HepG2 (cell line): ENCODE results near the gene SLC4A2. TPM values are rescaled to one million over a fixed set of nuclear protein-coding genes. Genes with fewer than 3 reads are reported as not detected.
A peak's percentile ranks its signal among the peaks of the same experiment; 100 is the strongest.

Experiments
- FOXK1 ChIP-seq: sonication (generic); formaldehyde crosslinking; IDR thresholded peaks from 2 replicates; pipeline ENCODE4 v1.4.0; 2020; ENCODE audit warnings: low read depth, missing genetic modification reagents, borderline replicate concordance
- KLF15 ChIP-seq: sonication (generic); formaldehyde crosslinking; IDR thresholded peaks from 2 replicates; pipeline ENCODE4 v1.8.1; 2023; ENCODE audit warnings: borderline replicate concordance, mild to moderate bottlenecking, inconsistent platforms, missing genetic modification reagents, mixed read lengths
- NFYC ChIP-seq: IDR thresholded peaks from 2 replicates; pipeline ENCODE4 v1.6.1; 2016; ENCODE audit warnings: missing genetic modification reagents, missing compliant biosample characterization
- RARG ChIP-seq: sonication (generic); formaldehyde crosslinking; IDR thresholded peaks from 2 replicates; pipeline ENCODE4 v1.4.0; 2020; ENCODE audit warnings: low read depth, mild to moderate bottlenecking, missing genetic modification reagents
- REL ChIP-seq: sonication (generic); formaldehyde crosslinking; conservative IDR thresholded peaks from 2 replicates; pipeline ENCODE4 v1.8.0; 2022; ENCODE audit warnings: mild to moderate bottlenecking, missing genetic modification reagents, moderate library complexity
- SETDB1 ChIP-seq: sonication (generic); formaldehyde crosslinking; IDR thresholded peaks from 2 replicates; pipeline ENCODE4 v1.5.1; 2020; ENCODE audit warnings: missing genetic modification reagents, mild to moderate bottlenecking, borderline replicate concordance
- SMARCE1 ChIP-seq: fragments of 450-650 bp; IDR thresholded peaks from 2 replicates; pipeline ENCODE4 v1.6.1; 2017; ENCODE audit warnings: borderline replicate concordance
- STAT5B ChIP-seq: sonication (generic); formaldehyde crosslinking; IDR thresholded peaks from 2 replicates; pipeline ENCODE4 v1.4.0; 2020; ENCODE audit warnings: missing genetic modification reagents
- THRA ChIP-seq: sonication (generic); formaldehyde crosslinking; IDR thresholded peaks from 2 replicates; pipeline ENCODE4 v1.4.0; 2020; ENCODE audit warnings: missing genetic modification reagents, borderline replicate concordance
- ZBTB14 ChIP-seq: sonication (generic); formaldehyde crosslinking; IDR thresholded peaks from 2 replicates; pipeline ENCODE4 v1.4.0; 2020; ENCODE audit warnings: missing genetic modification reagents
- ZC3H13 ChIP-seq: sonication (generic); formaldehyde crosslinking; IDR thresholded peaks from 2 replicates; pipeline ENCODE4 v1.8.1; 2023; ENCODE audit warnings: mild to moderate bottlenecking, missing genetic modification reagents, moderate library complexity
- ZFP82 ChIP-seq: sonication (generic); formaldehyde crosslinking; IDR thresholded peaks from 2 replicates; pipeline ENCODE4 v1.5.1; 2020; ENCODE audit warnings: mild to moderate bottlenecking, missing genetic modification reagents, borderline replicate concordance
- ZNF136 ChIP-seq: sonication (generic); formaldehyde crosslinking; IDR thresholded peaks from 2 replicates; pipeline ENCODE4 v1.8.1; 2022; ENCODE audit warnings: low read depth, mild to moderate bottlenecking, moderate library complexity, missing genetic modification reagents
- ZNF251 ChIP-seq: sonication (generic); formaldehyde crosslinking; IDR thresholded peaks from 2 replicates; pipeline ENCODE4 v1.9.0; 2021; ENCODE audit warnings: mild to moderate bottlenecking, missing genetic modification reagents
- ZNF460 ChIP-seq: sonication (generic); formaldehyde crosslinking; IDR thresholded peaks from 2 replicates; pipeline ENCODE4 v1.5.1; 2020; ENCODE audit warnings: missing genetic modification reagents, mild to moderate bottlenecking, borderline replicate concordance
- ZNF614 ChIP-seq: IDR thresholded peaks from 2 replicates; pipeline ENCODE4 v1.6.1; 2018; ENCODE audit warnings: missing biosample characterization, missing genetic modification reagents, inconsistent platforms, borderline replicate concordance
- polyA plus RNA-seq, 8 experiments: library from polyadenylated mRNA; depleted of rRNA in 3 of 8; stranded (reverse) in 7 of 8; unstranded in 1 of 8; fragments of >200 nt; fragmentation: Illumina TruSeq in 4 of 8; extraction: Trizol in 4 of 8; gene quantifications; 2 replicates each; pipeline versions ENCODE4 v1.2.1 to v1.2.3, GENCODE V29; 2011 to 2016; ENCODE audit warnings: low read depth in 4 of 8, missing spikeins in 1 of 8, mixed read lengths in 1 of 8; ENCODE audit not compliant: insufficient read depth in 1 of 8
- total RNA-seq, 5 experiments: library from RNA; depleted of rRNA; stranded (reverse); fragments of >200 nt; fragmentation: Illumina TruSeq; extraction: Trizol; gene quantifications; 2 replicates each; pipeline ENCODE4 v1.2.3, GENCODE V29; 2016; ENCODE audit warnings: low read depth in 1 of 5
- TF ChIP-seq, protein P1 (sequence below): sonication (generic); formaldehyde crosslinking; IDR thresholded peaks from 2 replicates; pipeline ENCODE4 v1.8.1; 2023; ENCODE audit warnings: mild to moderate bottlenecking, missing genetic modification reagents, borderline replicate concordance
- TF ChIP-seq, protein P2 (sequence below): sonication (generic); formaldehyde crosslinking; IDR thresholded peaks from 2 replicates; pipeline ENCODE4 v1.9.0; 2022; ENCODE audit warnings: missing genetic modification reagents, mild to moderate bottlenecking, borderline replicate concordance
- TF ChIP-seq, protein P3 (sequence below): sonication (generic); formaldehyde crosslinking; IDR thresholded peaks from 2 replicates; pipeline ENCODE4 v1.9.0; 2021; ENCODE audit warnings: missing genetic modification reagents, borderline replicate concordance

The SLC4A2 gene
- total and polyA plus RNA-seq, 2 of the 13 experiments (the other 11 are each of a cell fraction or from before 2014, with no cell fraction given) = 51.9 to 73.4 TPM

DNA sequence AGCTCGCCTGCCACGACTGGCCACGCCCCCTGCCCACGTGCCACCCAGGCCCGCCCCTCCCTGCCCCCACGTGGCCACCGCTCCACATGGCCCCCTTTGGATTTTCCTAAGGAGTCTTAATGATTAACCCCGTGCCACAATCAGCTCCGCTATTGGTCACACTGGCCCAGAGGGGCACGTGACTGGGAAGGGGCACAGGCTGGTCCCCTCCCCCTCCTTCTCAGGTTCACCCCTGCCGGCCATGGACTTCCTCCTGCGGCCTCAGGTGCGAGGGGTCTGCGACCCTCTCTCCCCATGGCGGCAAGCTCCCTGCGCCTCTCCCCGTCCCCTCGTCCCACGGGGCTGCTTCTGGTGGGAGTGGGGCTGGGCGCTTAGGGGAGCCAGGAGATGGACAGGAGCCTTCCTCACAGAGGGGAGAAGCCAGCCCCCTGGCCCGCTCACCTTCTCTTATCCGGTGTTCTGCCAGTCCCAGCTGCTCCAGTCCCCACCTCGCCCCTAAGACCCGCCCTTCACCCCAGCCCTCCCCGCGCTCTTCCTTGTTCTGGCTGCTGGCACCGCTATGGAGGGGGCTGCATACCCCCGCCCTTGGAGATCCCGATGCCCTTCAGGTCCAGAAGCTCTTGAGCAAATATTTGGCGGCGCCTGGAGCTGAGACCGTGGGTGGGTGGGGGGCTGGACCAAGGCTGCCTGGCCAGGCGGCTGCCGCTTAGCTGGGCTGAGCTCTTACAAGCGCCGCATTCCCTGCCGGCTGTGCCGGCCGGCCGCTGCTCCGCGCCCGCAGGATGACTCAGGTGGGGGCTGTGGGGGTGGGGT, 3.2 kb downstream of the SLC4A2 start (continued):
- TF ChIP-seq REL (CRISPR knock-in tag) (no peak), FOXK1 (CRISPR knock-in tag) (peak; percentile 54; the same call in 1 of the 2 replicates), ZNF614 (no peak), ZBTB14 (no peak; the same call in 1 of the 2 replicates), STAT5B (CRISPR knock-in tag) (no peak), ZNF460 (no peak), SETDB1 (CRISPR knock-in tag) (no peak), KLF15 (CRISPR knock-in tag) (no peak), ZC3H13 (no peak), ZFP82 (CRISPR knock-in tag) (no peak), ZNF136 (CRISPR knock-in tag) (0 out of 2 replicates have a peak, but pooled peaks have one; percentile 27), SMARCE1 (no peak), RARG (no peak), THRA (CRISPR knock-in tag) (0 out of 2 replicates have a peak, but pooled peaks have one; percentile 27), ZNF251 (no peak), NFYC (CRISPR knock-in tag) (peak; percentile 75)
- TF ChIP-seq, protein P1, sequence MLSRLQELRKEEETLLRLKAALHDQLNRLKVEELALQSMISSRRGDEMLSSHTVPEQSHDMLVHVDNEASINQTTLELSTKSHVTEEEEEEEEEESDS (CRISPR knock-in tag) = no peak
- TF ChIP-seq, protein P2, sequence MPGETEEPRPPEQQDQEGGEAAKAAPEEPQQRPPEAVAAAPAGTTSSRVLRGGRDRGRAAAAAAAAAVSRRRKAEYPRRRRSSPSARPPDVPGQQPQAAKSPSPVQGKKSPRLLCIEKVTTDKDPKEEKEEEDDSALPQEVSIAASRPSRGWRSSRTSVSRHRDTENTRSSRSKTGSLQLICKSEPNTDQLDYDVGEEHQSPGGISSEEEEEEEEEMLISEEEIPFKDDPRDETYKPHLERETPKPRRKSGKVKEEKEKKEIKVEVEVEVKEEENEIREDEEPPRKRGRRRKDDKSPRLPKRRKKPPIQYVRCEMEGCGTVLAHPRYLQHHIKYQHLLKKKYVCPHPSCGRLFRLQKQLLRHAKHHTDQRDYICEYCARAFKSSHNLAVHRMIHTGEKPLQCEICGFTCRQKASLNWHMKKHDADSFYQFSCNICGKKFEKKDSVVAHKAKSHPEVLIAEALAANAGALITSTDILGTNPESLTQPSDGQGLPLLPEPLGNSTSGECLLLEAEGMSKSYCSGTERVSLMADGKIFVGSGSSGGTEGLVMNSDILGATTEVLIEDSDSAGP (CRISPR knock-in tag) = peak; percentile 81; the same call in 1 of the 2 replicates
- TF ChIP-seq, protein P3, sequence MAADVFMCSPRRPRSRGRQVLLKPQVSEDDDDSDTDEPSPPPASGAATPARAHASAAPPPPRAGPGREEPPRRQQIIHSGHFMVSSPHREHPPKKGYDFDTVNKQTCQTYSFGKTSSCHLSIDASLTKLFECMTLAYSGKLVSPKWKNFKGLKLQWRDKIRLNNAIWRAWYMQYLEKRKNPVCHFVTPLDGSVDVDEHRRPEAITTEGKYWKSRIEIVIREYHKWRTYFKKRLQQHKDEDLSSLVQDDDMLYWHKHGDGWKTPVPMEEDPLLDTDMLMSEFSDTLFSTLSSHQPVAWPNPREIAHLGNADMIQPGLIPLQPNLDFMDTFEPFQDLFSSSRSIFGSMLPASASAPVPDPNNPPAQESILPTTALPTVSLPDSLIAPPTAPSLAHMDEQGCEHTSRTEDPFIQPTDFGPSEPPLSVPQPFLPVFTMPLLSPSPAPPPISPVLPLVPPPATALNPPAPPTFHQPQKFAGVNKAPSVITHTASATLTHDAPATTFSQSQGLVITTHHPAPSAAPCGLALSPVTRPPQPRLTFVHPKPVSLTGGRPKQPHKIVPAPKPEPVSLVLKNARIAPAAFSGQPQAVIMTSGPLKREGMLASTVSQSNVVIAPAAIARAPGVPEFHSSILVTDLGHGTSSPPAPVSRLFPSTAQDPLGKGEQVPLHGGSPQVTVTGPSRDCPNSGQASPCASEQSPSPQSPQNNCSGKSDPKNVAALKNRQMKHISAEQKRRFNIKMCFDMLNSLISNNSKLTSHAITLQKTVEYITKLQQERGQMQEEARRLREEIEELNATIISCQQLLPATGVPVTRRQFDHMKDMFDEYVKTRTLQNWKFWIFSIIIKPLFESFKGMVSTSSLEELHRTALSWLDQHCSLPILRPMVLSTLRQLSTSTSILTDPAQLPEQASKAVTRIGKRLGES (CRISPR knock-in tag) = peak; percentile 78
